Smooth muscle cell (in vitro differentiated cells): ENCODE results near the gene SLC35F3. TPM values are rescaled to one million over a fixed set of nuclear protein-coding genes. Genes with fewer than 3 reads are reported as not detected.

Experiments
- DNase-seq: peaks from one replicate; lab custom pipeline; 2025; ENCODE audit not compliant: unreplicated experiment; lab: John Stamatoyannopoulos, UW
- H2AFZ ChIP-seq: fragments of 200-600 bp; sonication (generic); 2 replicates; pipeline ENCODE4 v1.6.0; 2016; ENCODE audit warnings: antibody characterized with exemption, low read depth, mild to moderate bottlenecking
- H3F3A ChIP-seq: fragments of 200-600 bp; sonication (generic); 2 replicates; pipeline ENCODE4 v1.6.0; 2017; ENCODE audit warnings: antibody characterized with exemption, low read depth
- H3K27ac ChIP-seq: fragments of 200-600 bp; sonication (generic); 2 replicates; pipeline ENCODE4 v1.5.1; 2016; ENCODE audit warnings: low read depth, mild to moderate bottlenecking
- H3K27me3 ChIP-seq: fragments of 200-600 bp; sonication (generic); 2 replicates; pipeline ENCODE4 v1.6.1; 2016; ENCODE audit warnings: low read depth, mild to moderate bottlenecking
- H3K36me3 ChIP-seq: fragments of 200-600 bp; sonication (generic); 2 replicates; pipeline ENCODE4 v1.5.1; 2016; ENCODE audit warnings: low read depth
- H3K4me1 ChIP-seq: fragments of 200-600 bp; sonication (generic); 2 replicates; pipeline ENCODE4 v1.5.1; 2016; ENCODE audit warnings: low read depth
- H3K4me2 ChIP-seq: fragments of 200-600 bp; sonication (generic); 2 replicates; pipeline ENCODE4 v1.6.0; 2016; ENCODE audit warnings: mild to moderate bottlenecking
- H3K4me3 ChIP-seq: fragments of 200-600 bp; sonication (generic); 2 replicates; pipeline ENCODE4 v1.5.1; 2016; ENCODE audit warnings: mild to moderate bottlenecking
- H3K79me2 ChIP-seq: fragments of 200-600 bp; sonication (generic); 2 replicates; pipeline ENCODE4 v1.6.0; 2016; ENCODE audit warnings: low read depth, mild to moderate bottlenecking
- H3K9ac ChIP-seq: fragments of 200-600 bp; sonication (generic); 2 replicates; pipeline ENCODE4 v1.6.0; 2016; ENCODE audit warnings: low read depth
- H3K9me3 ChIP-seq: fragments of 200-600 bp; sonication (generic); replicated peaks from 2 replicates; pipeline ENCODE4 v1.5.1; 2016; ENCODE audit warnings: low read depth
- H4K20me1 ChIP-seq: fragments of 200-600 bp; sonication (generic); 2 replicates; pipeline ENCODE4 v1.6.0; 2016; ENCODE audit warnings: low read depth
- WGBS: methylation state at CpG from one replicate; pipeline ENCODE4 v1.1.7; 2016; ENCODE audit warnings: low lambda C conversion rate; 5-methylcytosine and 5-hydroxymethylcytosine counted together
- polyA plus RNA-seq: library from polyadenylated mRNA; unstranded; fragments of >200 nt; fragmentation: Nextera tagmentation; extraction: Ambion mirVana; gene quantifications from 2 replicates; pipeline ENCODE4 v1.2.1, GENCODE V29; 2016
- total RNA-seq: library from RNA; depleted of rRNA; stranded (reverse); fragments of >200 nt; gene quantifications from 2 replicates; pipeline ENCODE4 v1.2.3, GENCODE V29; 2014
- TF ChIP-seq, protein P1 (sequence below): fragments of 200-600 bp; sonication (generic); IDR thresholded peaks from 2 replicates; pipeline ENCODE4 v1.5.1; 2017; ENCODE audit warnings: borderline replicate concordance, mild to moderate bottlenecking, antibody characterized with exemption; ENCODE audit not compliant: insufficient read depth, poor library complexity, severe bottlenecking

Gene SLC35F3
- total and polyA plus RNA-seq, 2 experiments from 2014 or later, result 0.31 to 0.66 TPM

DNA sequence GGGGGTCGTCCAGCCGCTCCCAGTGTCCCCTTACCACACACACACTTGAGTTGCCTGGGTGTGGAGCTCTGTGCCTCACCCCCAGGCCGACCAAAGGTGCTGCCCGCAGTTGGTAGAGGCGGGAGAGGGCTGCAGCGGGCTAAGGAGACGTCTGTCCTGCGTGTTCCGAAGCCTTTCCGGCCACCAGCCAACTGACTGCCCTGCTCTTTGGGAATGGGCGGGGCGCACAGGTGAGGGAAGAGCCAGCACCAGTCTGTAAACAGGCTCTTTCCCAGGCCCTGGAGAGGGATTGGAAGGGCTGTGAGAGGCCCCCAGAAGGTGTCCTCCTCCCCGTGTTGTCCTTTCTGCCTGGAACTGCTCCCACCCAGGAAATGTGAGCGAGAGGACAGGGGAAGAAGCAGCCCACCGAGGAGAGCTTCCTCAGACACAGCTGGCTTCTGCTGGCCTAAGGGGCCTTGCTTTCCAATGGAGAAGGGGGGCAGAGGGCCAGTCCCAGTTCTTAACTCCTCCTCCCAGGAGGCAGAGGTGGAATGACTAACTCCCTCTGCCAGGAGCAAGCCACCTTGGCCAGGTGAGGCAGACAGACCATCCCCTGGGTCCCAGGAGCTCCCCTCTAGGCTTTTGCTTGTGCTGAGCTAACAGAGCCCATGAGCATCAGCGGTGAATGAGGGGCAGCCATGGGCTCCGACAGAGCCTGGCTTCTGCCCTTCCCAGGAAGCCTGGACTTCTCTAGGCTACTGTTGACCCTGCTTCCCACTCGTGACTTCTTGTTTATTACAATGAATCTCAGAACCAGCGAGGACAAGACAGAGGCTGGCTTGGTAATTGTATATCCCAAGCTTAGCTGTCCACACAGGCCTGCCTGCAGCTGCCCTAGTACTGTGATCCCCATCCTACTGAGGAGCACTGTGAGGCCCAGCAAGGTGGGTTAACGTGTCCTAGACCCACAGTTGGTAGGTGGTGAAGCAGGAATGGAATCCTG is 310.7 kb downstream of the SLC35F3 start:
- Histone ChIP-seq H4K20me1 (no peaks in the 10 kb centered on the region), H3K27ac (no peak overlapping the region), H3K27me3 (peaks cover 50% of the 10 kb centered on the region), H3F3A (no peaks in the 10 kb centered on the region), H3K4me1 (peaks cover 6% of the 10 kb centered on the region), H2AFZ (no peak overlapping the region), H3K9ac (no peak overlapping the region), H3K4me2 (peak overlapping the region; percentile 87), H3K9me3 (no peaks in the 10 kb centered on the region), H3K4me3 (peak overlapping the region; percentile 47), H3K36me3 (no peaks in the 10 kb centered on the region), H3K79me2 (no peaks in the 10 kb centered on the region)
- 29% methylated on average over 20 of the region's 20 CpGs for WGBS
- DNase-seq, result no peak
- TF ChIP-seq, protein P1, sequence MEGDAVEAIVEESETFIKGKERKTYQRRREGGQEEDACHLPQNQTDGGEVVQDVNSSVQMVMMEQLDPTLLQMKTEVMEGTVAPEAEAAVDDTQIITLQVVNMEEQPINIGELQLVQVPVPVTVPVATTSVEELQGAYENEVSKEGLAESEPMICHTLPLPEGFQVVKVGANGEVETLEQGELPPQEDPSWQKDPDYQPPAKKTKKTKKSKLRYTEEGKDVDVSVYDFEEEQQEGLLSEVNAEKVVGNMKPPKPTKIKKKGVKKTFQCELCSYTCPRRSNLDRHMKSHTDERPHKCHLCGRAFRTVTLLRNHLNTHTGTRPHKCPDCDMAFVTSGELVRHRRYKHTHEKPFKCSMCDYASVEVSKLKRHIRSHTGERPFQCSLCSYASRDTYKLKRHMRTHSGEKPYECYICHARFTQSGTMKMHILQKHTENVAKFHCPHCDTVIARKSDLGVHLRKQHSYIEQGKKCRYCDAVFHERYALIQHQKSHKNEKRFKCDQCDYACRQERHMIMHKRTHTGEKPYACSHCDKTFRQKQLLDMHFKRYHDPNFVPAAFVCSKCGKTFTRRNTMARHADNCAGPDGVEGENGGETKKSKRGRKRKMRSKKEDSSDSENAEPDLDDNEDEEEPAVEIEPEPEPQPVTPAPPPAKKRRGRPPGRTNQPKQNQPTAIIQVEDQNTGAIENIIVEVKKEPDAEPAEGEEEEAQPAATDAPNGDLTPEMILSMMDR, result no peak

DNA sequence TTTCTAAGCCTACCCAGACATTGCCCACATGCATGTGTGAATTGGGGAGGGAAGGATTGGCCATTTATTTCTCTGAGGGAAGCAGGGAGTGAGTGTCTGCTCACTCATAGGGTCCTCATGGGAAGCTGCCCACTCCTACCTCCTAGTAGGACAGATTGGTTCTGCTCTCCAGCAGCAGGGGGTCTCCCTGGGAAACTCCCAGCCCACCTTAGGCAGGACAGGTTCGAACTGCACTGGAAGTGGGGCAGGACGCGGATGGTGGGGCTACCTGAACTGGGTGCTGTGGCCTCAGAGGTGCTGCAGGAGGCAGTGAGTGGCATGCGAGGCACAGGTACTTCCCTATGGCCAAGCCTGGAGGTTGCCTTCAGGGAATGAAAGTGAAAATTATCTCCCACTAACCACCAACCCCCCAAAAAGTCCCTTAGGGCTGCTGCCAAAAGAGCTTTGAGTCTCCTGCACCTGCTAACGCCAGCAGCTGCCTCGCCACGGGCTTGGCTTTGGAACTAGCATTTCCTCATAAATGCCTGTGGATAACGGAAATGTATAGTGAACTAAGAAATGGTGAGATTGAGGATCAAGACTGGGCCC is 311.7 kb downstream of the SLC35F3 start:
- no peak overlapping the region for H3K27ac ChIP-seq
- H4K20me1 ChIP-seq, result no peaks in the 10 kb centered on the region
- no peaks in the 10 kb centered on the region for H3K79me2 ChIP-seq
- no peak overlapping the region for H2AFZ ChIP-seq
- no peak for DNase-seq
- TF ChIP-seq, protein P1, result no peak
- peaks cover 6% of the 10 kb centered on the region for H3K4me1 ChIP-seq
- no peaks in the 10 kb centered on the region for H3K36me3 ChIP-seq
- H3K9me3 ChIP-seq, result no peaks in the 10 kb centered on the region
- H3K4me2 ChIP-seq, result no peak overlapping the region
- peaks cover 59% of the 10 kb centered on the region for H3K27me3 ChIP-seq
- H3K4me3 ChIP-seq, result no peak overlapping the region
- no peaks in the 10 kb centered on the region for H3F3A ChIP-seq
- WGBS, result 89% methylated on average over 8 of the region's 8 CpGs
- H3K9ac ChIP-seq, result no peak overlapping the region

DNA sequence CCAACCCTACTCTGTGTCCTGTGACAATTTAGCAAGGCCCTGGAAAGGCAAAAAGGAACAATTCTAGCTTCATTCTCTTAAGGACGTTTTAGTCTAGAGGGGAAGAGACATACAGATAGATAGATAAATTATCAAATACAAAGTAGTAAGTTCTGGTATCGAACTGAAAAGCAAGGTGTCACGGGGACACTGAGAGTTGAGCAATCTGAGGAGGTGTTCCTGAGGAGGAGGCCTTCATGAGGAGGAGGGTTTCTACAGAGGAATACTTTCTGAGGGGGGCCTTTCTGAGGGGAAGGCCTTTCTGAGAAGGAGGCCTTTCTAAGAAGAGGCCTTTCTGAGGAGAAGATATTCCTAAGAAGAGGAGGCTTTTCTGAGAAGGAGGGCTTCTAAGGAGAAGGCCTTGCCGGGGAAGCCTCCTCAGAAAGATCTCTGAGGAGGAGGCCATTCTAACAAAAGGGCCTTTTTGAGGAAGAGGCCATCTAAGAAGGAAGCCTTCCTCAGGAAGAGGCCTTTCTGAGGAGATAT is 312.9 kb downstream of the SLC35F3 start:
- Histone ChIP-seq H3K4me3 (no peak overlapping the region), H3K9me3 (no peaks in the 10 kb centered on the region), H3K27ac (no peak overlapping the region), H3F3A (no peaks in the 10 kb centered on the region), H3K9ac (no peak overlapping the region), H3K27me3 (peaks cover 62% of the 10 kb centered on the region), H3K4me2 (no peak overlapping the region), H3K4me1 (peaks cover 6% of the 10 kb centered on the region), H3K36me3 (no peaks in the 10 kb centered on the region), H4K20me1 (no peaks in the 10 kb centered on the region), H2AFZ (no peak overlapping the region), H3K79me2 (no peaks in the 10 kb centered on the region)
- TF ChIP-seq, protein P1, result no peak
- no peak for DNase-seq
- WGBS, result 89% methylated on average over 4 of the region's 4 CpGs
